Colonic mucosa (tissue), 4 donors: ENCODE measurements around the gene CAMTA1. TPM values are rescaled to one million over a fixed set of nuclear protein-coding genes. Genes with fewer than 3 reads are reported as not detected.

Source experiments
- DNase-seq: peaks from one replicate; pipeline ENCODE4 v3.0.0-alpha.2; 2020
- H3K27ac ChIP-seq: fragments of 200-600 bp; one replicate; pipeline ENCODE4 v1.8.0; 2021
- H3K27me3 ChIP-seq: fragments of 200-600 bp; one replicate; pipeline ENCODE4 v1.8.0; 2021
- H3K36me3 ChIP-seq: fragments of 200-600 bp; one replicate; pipeline ENCODE4 v1.8.0; 2021
- H3K4me1 ChIP-seq: fragments of 200-600 bp; one replicate; pipeline ENCODE4 v1.8.0; 2021; ENCODE audit warnings: mild to moderate bottlenecking
- H3K4me3 ChIP-seq: fragments of 200-600 bp; one replicate; pipeline ENCODE4 v1.8.0; 2021
- H3K9ac ChIP-seq, 2 donors: one replicate each; pipeline ENCODE4 v1.7.0; 2013; ENCODE audit warnings: control low read depth in 2 of 2, low read depth in 2 of 2, low read length in 2 of 2
- H3K9me3 ChIP-seq: fragments of 200-600 bp; one replicate; pipeline ENCODE4 v1.8.0; 2021
- CTCF ChIP-seq: fragments of 200-600 bp; IDR thresholded peaks from one replicate; pipeline ENCODE4 v1.8.0; 2022; ENCODE audit warnings: antibody characterized with exemption, mild to moderate bottlenecking
- intact Hi-C: fragments of 100-400 bp; cut with DNase I; formaldehyde crosslinking; loops from one replicate; pipeline ENCODE4 v1.14.1; 2022
- total RNA-seq, 2 donors: library from RNA; stranded (reverse); fragmentation: NEBNext Ultra II Directional in 1 of 2; extraction: Animal tissue kit (Norgen Biotek cat#: 25700) in 1 of 2; gene quantifications; one replicate each; pipeline ENCODE4 v1.2.1, GENCODE V29; 2021
- donor health status: healthy.
- donor health status: DM: no; HTN: no; CAD: no.
- donor health status: DM: no; HTN: no; CAD: no.

CAMTA1 gene
- total RNA-seq, 2 donors from 2014 or later, result 76.8 to 92.8 TPM

GRCh38 chr1:7399514-7400125, 614.4 kb downstream of the CAMTA1 start:
- H3K9ac ChIP-seq, result no peak overlapping the region
- intact Hi-C loops, result no loop called here
- no peak overlapping the region for H3K27ac ChIP-seq
- no peaks in the 10 kb centered on the region for H3K27me3 ChIP-seq
- H3K4me1 ChIP-seq, result no peaks in the 10 kb centered on the region
- H3K9me3 ChIP-seq, result peaks cover 3% of the 10 kb centered on the region
- no peaks in the 10 kb centered on the region for H3K36me3 ChIP-seq
- H3K4me3 ChIP-seq, result no peak overlapping the region
- no peak for TF ChIP-seq CTCF
- DNase-seq, result no peak

- H3K4me1 ChIP-seq, result no peaks in the 10 kb centered on the region
- no peaks in the 10 kb centered on the region for H3K9me3 ChIP-seq
- no peaks in the 10 kb centered on the region for H3K36me3 ChIP-seq
- no peak overlapping the region for H3K27ac ChIP-seq
- no peak overlapping the region for H3K9ac ChIP-seq
- no peak for DNase-seq
- TF ChIP-seq CTCF, result no peak
- H3K4me3 ChIP-seq, result no peak overlapping the region
- no peaks in the 10 kb centered on the region for H3K27me3 ChIP-seq
- intact Hi-C loops, result no loop called here
These were observed 615.3 kb downstream of the CAMTA1 start for GRCh38 chr1:7400566-7400965.

- no peak overlapping the region for H3K27ac ChIP-seq
- DNase-seq, result peak; percentile 14
- no peaks in the 10 kb centered on the region for H3K4me1 ChIP-seq
- intact Hi-C loops, result no loop called here
- TF ChIP-seq CTCF, result no peak
- no peak overlapping the region for H3K4me3 ChIP-seq
- no peak overlapping the region for H3K9ac ChIP-seq
- no peaks in the 10 kb centered on the region for H3K36me3 ChIP-seq
- no peaks in the 10 kb centered on the region for H3K27me3 ChIP-seq
- no peaks in the 10 kb centered on the region for H3K9me3 ChIP-seq
These were observed 616.7 kb downstream of the CAMTA1 start for GRCh38 chr1:7401814-7402547.

- no peaks in the 10 kb centered on the region for H3K27me3 ChIP-seq
- H3K4me3 ChIP-seq, result no peak overlapping the region
- DNase-seq, result no peak
- H3K27ac ChIP-seq, result no peak overlapping the region
- H3K36me3 ChIP-seq, result no peaks in the 10 kb centered on the region
- TF ChIP-seq CTCF, result no peak
- no peak overlapping the region for H3K9ac ChIP-seq
- intact Hi-C loops, result no loop called here
- H3K9me3 ChIP-seq, result no peaks in the 10 kb centered on the region
- H3K4me1 ChIP-seq, result no peaks in the 10 kb centered on the region
These were observed 617.2 kb downstream of the CAMTA1 start for GRCh38 chr1:7402548-7402850.

- no peaks in the 10 kb centered on the region for H3K27me3 ChIP-seq
- H3K27ac ChIP-seq, result no peak overlapping the region
- no peaks in the 10 kb centered on the region for H3K4me1 ChIP-seq
- DNase-seq, result no peak
- H3K9me3 ChIP-seq, result no peaks in the 10 kb centered on the region
- no peak overlapping the region for H3K4me3 ChIP-seq
- intact Hi-C loops, result no loop called here
- no peaks in the 10 kb centered on the region for H3K36me3 ChIP-seq
- H3K9ac ChIP-seq, result no peak overlapping the region
- TF ChIP-seq CTCF, result no peak
These were observed 618.2 kb downstream of the CAMTA1 start for GRCh38 chr1:7403265-7404045.
